SK-N-SH (cell line): ENCODE data around the gene RYR3. TPM values are rescaled to one million over a fixed set of nuclear protein-coding genes. Genes with fewer than 3 reads are reported as not detected.

ENCODE experiments used
- CTCF ChIA-PET: fragments of 300-600, 350-600 bp; formaldehyde crosslinking; extraction: SDS; loops from one replicate; lab custom pipeline; 2021; lab: Yijun Ruan, JAX
- POLR2A ChIA-PET: fragments of 350-600 bp; sonication (Branson Sonifier 250); formaldehyde crosslinking; extraction: SDS; loops from one replicate; lab custom pipeline; 2020; ENCODE audit warnings: antibody characterized with exemption, inconsistent platforms; lab: Yijun Ruan, JAX
- DNase-seq: peaks from one replicate; pipeline ENCODE4 v3.0.0; 2012
- H2AFZ ChIP-seq: fragments of 200-600 bp; sonication (generic); 2 replicates; pipeline ENCODE4 v1.8.1; 2016; ENCODE audit warnings: antibody characterized with exemption, mild to moderate bottlenecking, low read depth
- H3F3A ChIP-seq: fragments of 200-600 bp; sonication (generic); replicated peaks from 2 replicates; pipeline ENCODE3; 2016; ENCODE audit warnings: antibody characterized with exemption, mild to moderate bottlenecking; ENCODE audit not compliant: insufficient read depth
- H3K27ac ChIP-seq, 2 experiments: fragments of 200-500 bp in 1 of 2; fragments of 200-600 bp in 1 of 2; sonication (Bioruptor generic) in 1 of 2; sonication (generic), shearing (Covaris generic) in 1 of 2; 2 replicates each; pipeline versions ENCODE4 v1.5.1 to v1.6.1; 2014 to 2016; ENCODE audit warnings: low read depth in 2 of 2, inconsistent platforms in 1 of 2, low read length in 1 of 2, mild to moderate bottlenecking in 1 of 2, mixed read lengths in 1 of 2
- H3K27me3 ChIP-seq: fragments of 200-600 bp; sonication (generic), shearing (Covaris generic); 2 replicates; pipeline ENCODE4 v1.6.1; 2016; ENCODE audit warnings: mixed run types; ENCODE audit not compliant: insufficient read depth
- H3K36me3 ChIP-seq, 2 experiments: fragments of 200-500 bp in 1 of 2; fragments of 200-600 bp in 1 of 2; sonication (Bioruptor generic) in 1 of 2; sonication (generic) in 1 of 2; replicated peaks in 1 of 2; 2 replicates each; pipeline versions ENCODE3 to v1.5.1; 2014 to 2016; ENCODE audit warnings: low read length in 1 of 2, mild to moderate bottlenecking in 1 of 2; ENCODE audit not compliant: insufficient read depth in 2 of 2, control insufficient read depth in 1 of 2
- H3K4me1 ChIP-seq, 2 experiments: fragments of 200-500 bp in 1 of 2; fragments of 200-600 bp in 1 of 2; sonication (Bioruptor generic) in 1 of 2; sonication (generic), shearing (Covaris generic) in 1 of 2; 2 replicates each; pipeline versions ENCODE4 v1.5.1 to v1.6.1; 2014 to 2016; ENCODE audit warnings: low read depth in 1 of 2, low read length in 1 of 2, mixed run types in 1 of 2; ENCODE audit not compliant: insufficient read depth in 2 of 2, control insufficient read depth in 1 of 2
- H3K4me2 ChIP-seq: fragments of 200-600 bp; sonication (generic), shearing (Covaris generic); 2 replicates; pipeline ENCODE4 v1.6.1; 2017; ENCODE audit warnings: mixed run types
- H3K4me3 ChIP-seq, 2 experiments: fragments of 200-500 bp in 1 of 2; fragments of 200-600 bp in 1 of 2; sonication (Bioruptor generic) in 1 of 2; sonication (generic), shearing (Covaris generic) in 1 of 2; 2 replicates each; pipeline versions ENCODE4 v1.5.1 to v1.8.1; 2014 to 2016; ENCODE audit warnings: low read depth in 2 of 2, inconsistent platforms in 1 of 2, low read length in 1 of 2, mild to moderate bottlenecking in 1 of 2, mixed read lengths in 1 of 2, moderate library complexity in 1 of 2
- H3K79me2 ChIP-seq: fragments of 200-600 bp; sonication (generic); 2 replicates; pipeline ENCODE4 v1.8.1; 2017; ENCODE audit warnings: mild to moderate bottlenecking; ENCODE audit not compliant: insufficient read depth
- H3K9ac ChIP-seq: fragments of 200-600 bp; sonication (generic); 2 replicates; pipeline ENCODE4 v1.6.1; 2017; ENCODE audit warnings: mixed run types
- H3K9me2 ChIP-seq: fragments of 200-600 bp; sonication (generic); 2 replicates; pipeline ENCODE4 v1.6.1; 2017; ENCODE audit warnings: mixed run types
- H3K9me3 ChIP-seq: fragments of 200-600 bp; sonication (generic); 2 replicates; pipeline ENCODE4 v1.6.1; 2017; ENCODE audit warnings: mixed run types, mild to moderate bottlenecking, moderate library complexity
- H4K20me1 ChIP-seq: fragments of 200-600 bp; sonication (generic); 2 replicates; pipeline ENCODE4 v1.6.1; 2017; ENCODE audit warnings: mild to moderate bottlenecking, mixed run types; ENCODE audit not compliant: insufficient read depth
- ELF1 ChIP-seq: IDR thresholded peaks from 2 replicates; pipeline ENCODE4 v1.4.0; 2012
- EP300 ChIP-seq, 2 experiments: IDR thresholded peaks; 2 replicates each; pipeline versions ENCODE4 v1.4.0 to v1.6.1; 2012; ENCODE audit warnings: borderline replicate concordance in 1 of 2, low read depth in 1 of 2, low read length in 1 of 2
- EZH2phosphoT487 ChIP-seq: fragments of 200-600 bp; sonication (generic); IDR thresholded peaks from 2 replicates; pipeline ENCODE4 v1.6.1; 2017; ENCODE audit warnings: low read depth, mixed run types, mild to moderate bottlenecking, antibody characterized with exemption, moderate library complexity, borderline replicate concordance
- FOSL2 ChIP-seq: IDR thresholded peaks from 2 replicates; pipeline ENCODE4 v1.4.0; 2012; ENCODE audit warnings: low read depth, mild to moderate bottlenecking, moderate library complexity, borderline replicate concordance
- FOXJ3 ChIP-seq: sonication (generic); formaldehyde crosslinking; IDR thresholded peaks from 2 replicates; pipeline ENCODE4 v1.5.1; 2020; ENCODE audit warnings: mild to moderate bottlenecking, missing genetic modification reagents
- FOXM1 ChIP-seq: IDR thresholded peaks from 2 replicates; pipeline ENCODE4 v1.4.0; 2012; ENCODE audit warnings: low read depth, mild to moderate bottlenecking
- GABPA ChIP-seq: IDR thresholded peaks from 2 replicates; pipeline ENCODE4 v1.4.0; 2012; ENCODE audit warnings: low read depth, mild to moderate bottlenecking
- GATA2 ChIP-seq: sonication (generic); formaldehyde crosslinking; IDR thresholded peaks from 2 replicates; pipeline ENCODE4 v1.5.0; 2020; ENCODE audit warnings: mild to moderate bottlenecking, missing genetic modification reagents
- JUND ChIP-seq: IDR thresholded peaks from 2 replicates; pipeline ENCODE4 v1.4.0; 2012
- MAX ChIP-seq: IDR thresholded peaks from 2 replicates; pipeline ENCODE4 v1.4.0; 2012; ENCODE audit warnings: low read depth
- MEF2A ChIP-seq: IDR thresholded peaks from 2 replicates; pipeline ENCODE4 v1.4.0; 2012; ENCODE audit warnings: low read depth, borderline replicate concordance
- MXI1 ChIP-seq: IDR thresholded peaks from 2 replicates; pipeline ENCODE4 v1.6.1; 2012; ENCODE audit warnings: mild to moderate bottlenecking, low read depth, low read length, improper control_type of control experiment
- NFIC ChIP-seq: IDR thresholded peaks from 2 replicates; pipeline ENCODE4 v1.4.0; 2012; ENCODE audit warnings: borderline replicate concordance
- PBX3 ChIP-seq: IDR thresholded peaks from 2 replicates; pipeline ENCODE4; 2012
- RAD21 ChIP-seq: IDR thresholded peaks from 2 replicates; pipeline ENCODE4 v1.6.1; 2012; ENCODE audit warnings: mild to moderate bottlenecking, low read length
- RCOR1 ChIP-seq: fragments of 150-350 bp; IDR thresholded peaks from 2 replicates; pipeline ENCODE4 v1.6.1; 2017; ENCODE audit warnings: antibody characterized with exemption, low read length
- RFX5 ChIP-seq: IDR thresholded peaks from 2 replicates; pipeline ENCODE4 v1.6.1; 2012; ENCODE audit warnings: mild to moderate bottlenecking, improper control_type of control experiment, low read length
- RXRA ChIP-seq: IDR thresholded peaks from 2 replicates; pipeline ENCODE4 v1.4.0; 2012; ENCODE audit warnings: low read depth, mild to moderate bottlenecking, borderline replicate concordance
- SIN3A ChIP-seq: IDR thresholded peaks from 2 replicates; pipeline ENCODE4 v1.6.1; 2012; ENCODE audit warnings: low read depth, mild to moderate bottlenecking, low read length, moderate library complexity, borderline replicate concordance
- SMC3 ChIP-seq: IDR thresholded peaks from 2 replicates; pipeline ENCODE4 v1.6.1; 2012; ENCODE audit warnings: low read depth, low read length, improper control_type of control experiment
- TAF1 ChIP-seq: IDR thresholded peaks from 2 replicates; pipeline ENCODE4 v1.6.1; 2012; ENCODE audit warnings: low read depth, mild to moderate bottlenecking, low read length, moderate library complexity, borderline replicate concordance
- TCF12 ChIP-seq: IDR thresholded peaks from 2 replicates; pipeline ENCODE4 v1.4.0; 2012
- TEAD4 ChIP-seq: IDR thresholded peaks from 2 replicates; pipeline ENCODE4 v1.4.0; 2012; ENCODE audit warnings: mild to moderate bottlenecking, borderline replicate concordance; ENCODE audit not compliant: insufficient read depth
- USF1 ChIP-seq: IDR thresholded peaks from 2 replicates; pipeline ENCODE4 v1.4.0; 2012; ENCODE audit warnings: low read depth, borderline replicate concordance
- ZBTB33 ChIP-seq: IDR thresholded peaks from 2 replicates; pipeline ENCODE4 v1.4.0; 2012; ENCODE audit warnings: low read depth, borderline replicate concordance
- WGBS: methylation state at CpG from one replicate; pipeline ENCODE4 v1.1.6; 2017; ENCODE audit warnings: low lambda C conversion rate; 5-methylcytosine and 5-hydroxymethylcytosine counted together
- polyA plus RNA-seq, 3 experiments: library from polyadenylated mRNA; depleted of rRNA; stranded (reverse); fragments of >200 nt; gene quantifications; 2 replicates each; pipeline ENCODE4 v1.2.3, GENCODE V29; 2012
- TF ChIP-seq, protein P1 (sequence below): IDR thresholded peaks from 2 replicates; pipeline ENCODE4 v1.6.1; 2012; ENCODE audit warnings: mild to moderate bottlenecking, low read depth, low read length, moderate library complexity
- TF ChIP-seq, protein P2 (sequence below): fragments of 150-350 bp; IDR thresholded peaks from 2 replicates; pipeline ENCODE4 v1.6.1; 2016; ENCODE audit warnings: mild to moderate bottlenecking, low read depth, low read length

The RYR3 gene
- polyA plus RNA-seq, 1 of the 3 experiments (the other 2 are of a cell fraction) = 0.02 TPM

DNA sequence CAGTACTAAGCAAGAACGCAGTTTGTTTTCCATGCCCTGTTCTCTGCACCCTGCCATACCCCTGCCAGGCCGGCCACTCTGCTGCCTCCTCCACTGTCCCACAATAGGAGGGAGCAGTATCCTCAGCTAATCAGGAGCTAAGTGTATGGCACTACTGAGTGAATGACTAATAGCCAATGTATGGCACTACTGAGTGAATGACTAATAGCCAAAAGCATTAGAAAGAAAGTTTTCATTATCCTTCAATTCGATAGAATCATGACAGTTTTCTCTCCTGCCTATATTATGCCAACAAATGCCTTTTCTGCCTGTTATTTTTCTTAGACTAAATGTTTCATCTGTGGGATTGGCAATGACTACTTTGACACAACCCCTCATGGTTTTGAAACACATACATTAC lies 550.0 kb downstream of the RYR3 start:
- Histone ChIP-seq H2AFZ (no peak overlapping the region), H3K4me3 (no peak overlapping the region), H3K9me2 (no peaks in the 10 kb centered on the region), H3K27me3 (no peaks in the 10 kb centered on the region), H3K9me3 (no peaks in the 10 kb centered on the region), H3K27ac (peak overlapping the region in 1 of 2 experiments; percentile 77; a peak in 2 of 4 replicates), H3K9ac (no peak overlapping the region), H3K4me2 (peak overlapping the region; percentile 57), H4K20me1 (no peaks in the 10 kb centered on the region), H3K36me3 (peaks cover 0 to 3% of the 10 kb centered on the region in 2 experiments), H3K4me1 (peaks cover 0 to 9% of the 10 kb centered on the region in 2 experiments; a peak in 1 of 4 replicates), H3K79me2 (no peaks in the 10 kb centered on the region), H3F3A (peaks cover 11% of the 10 kb centered on the region)
- CTCF ChIA-PET = interaction anchor here (1.0 kb wide), 1 partner anchor 47 kb away, joined by 3 read pairs; no protein-coding TSS in a partner anchor
- WGBS = 14% methylated on average over 3 of the region's 3 CpGs
- DNase-seq = no peak
- POLR2A ChIA-PET = no interaction called here
- TF ChIP-seq GABPA (no peak), MAX (0 out of 2 replicates have a peak, but pooled peaks have one; percentile 16), JUND (peak; percentile 83), RAD21 (no peak), SMC3 (no peak), TAF1 (no peak), ZBTB33 (0 out of 2 replicates have a peak, but pooled peaks have one; percentile 14), EP300 (IDR thresholded peaks at IDR 0.05; ENCODE audit: borderline replicate concordance in 1 of 2, low read depth in 1 of 2, low read length in 1 of 2) (peak in 1 of 2 experiments; percentile 76; a peak in 2 of 4 replicates), PBX3 (peak; percentile 91), TEAD4 (0 out of 2 replicates have a peak, but pooled peaks have one; percentile 11), USF1 (no peak), MXI1 (no peak), FOSL2 (peak; percentile 90; the same call in 1 of the 2 replicates), EZH2phosphoT487 (no peak), SIN3A (no peak), TCF12 (peak; percentile 64), MEF2A (no peak), FOXJ3 (CRISPR knock-in tag) (no peak), RXRA (no peak), RFX5 (no peak), RCOR1 (no peak), FOXM1 (no peak), ELF1 (no peak), GATA2 (no peak), NFIC (peak; percentile 57)
- TF ChIP-seq, protein P1, sequence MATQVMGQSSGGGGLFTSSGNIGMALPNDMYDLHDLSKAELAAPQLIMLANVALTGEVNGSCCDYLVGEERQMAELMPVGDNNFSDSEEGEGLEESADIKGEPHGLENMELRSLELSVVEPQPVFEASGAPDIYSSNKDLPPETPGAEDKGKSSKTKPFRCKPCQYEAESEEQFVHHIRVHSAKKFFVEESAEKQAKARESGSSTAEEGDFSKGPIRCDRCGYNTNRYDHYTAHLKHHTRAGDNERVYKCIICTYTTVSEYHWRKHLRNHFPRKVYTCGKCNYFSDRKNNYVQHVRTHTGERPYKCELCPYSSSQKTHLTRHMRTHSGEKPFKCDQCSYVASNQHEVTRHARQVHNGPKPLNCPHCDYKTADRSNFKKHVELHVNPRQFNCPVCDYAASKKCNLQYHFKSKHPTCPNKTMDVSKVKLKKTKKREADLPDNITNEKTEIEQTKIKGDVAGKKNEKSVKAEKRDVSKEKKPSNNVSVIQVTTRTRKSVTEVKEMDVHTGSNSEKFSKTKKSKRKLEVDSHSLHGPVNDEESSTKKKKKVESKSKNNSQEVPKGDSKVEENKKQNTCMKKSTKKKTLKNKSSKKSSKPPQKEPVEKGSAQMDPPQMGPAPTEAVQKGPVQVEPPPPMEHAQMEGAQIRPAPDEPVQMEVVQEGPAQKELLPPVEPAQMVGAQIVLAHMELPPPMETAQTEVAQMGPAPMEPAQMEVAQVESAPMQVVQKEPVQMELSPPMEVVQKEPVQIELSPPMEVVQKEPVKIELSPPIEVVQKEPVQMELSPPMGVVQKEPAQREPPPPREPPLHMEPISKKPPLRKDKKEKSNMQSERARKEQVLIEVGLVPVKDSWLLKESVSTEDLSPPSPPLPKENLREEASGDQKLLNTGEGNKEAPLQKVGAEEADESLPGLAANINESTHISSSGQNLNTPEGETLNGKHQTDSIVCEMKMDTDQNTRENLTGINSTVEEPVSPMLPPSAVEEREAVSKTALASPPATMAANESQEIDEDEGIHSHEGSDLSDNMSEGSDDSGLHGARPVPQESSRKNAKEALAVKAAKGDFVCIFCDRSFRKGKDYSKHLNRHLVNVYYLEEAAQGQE = no peak
- TF ChIP-seq, protein P2, sequence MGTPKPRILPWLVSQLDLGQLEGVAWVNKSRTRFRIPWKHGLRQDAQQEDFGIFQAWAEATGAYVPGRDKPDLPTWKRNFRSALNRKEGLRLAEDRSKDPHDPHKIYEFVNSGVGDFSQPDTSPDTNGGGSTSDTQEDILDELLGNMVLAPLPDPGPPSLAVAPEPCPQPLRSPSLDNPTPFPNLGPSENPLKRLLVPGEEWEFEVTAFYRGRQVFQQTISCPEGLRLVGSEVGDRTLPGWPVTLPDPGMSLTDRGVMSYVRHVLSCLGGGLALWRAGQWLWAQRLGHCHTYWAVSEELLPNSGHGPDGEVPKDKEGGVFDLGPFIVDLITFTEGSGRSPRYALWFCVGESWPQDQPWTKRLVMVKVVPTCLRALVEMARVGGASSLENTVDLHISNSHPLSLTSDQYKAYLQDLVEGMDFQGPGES = no peak
